Transverse colon (tissue), 4 donors: ENCODE data around the gene SCRN3. TPM values are rescaled to one million over a fixed set of nuclear protein-coding genes. Genes with fewer than 3 reads are reported as not detected.
"Not testable (repeated sequence)": the region's sequence is repeated elsewhere in the genome, so short reads cannot be mapped to it uniquely, and the experiment has no call there.

Experiments used
- DNase-seq: peaks from one replicate; pipeline ENCODE4 v3.0.0-alpha.2; 2019
- H3K27ac ChIP-seq, 4 donors: fragments of 200-600 bp; sonication (generic); 2 replicates each; pipeline ENCODE4 v1.5.1; 2016 to 2018; ENCODE audit warnings: inconsistent platforms in 4 of 4
- H3K27me3 ChIP-seq: fragments of 200-600 bp; sonication (generic); 2 replicates; pipeline ENCODE4 v1.5.1; 2017; ENCODE audit warnings: inconsistent platforms
- H3K36me3 ChIP-seq, 4 donors: fragments of 200-600 bp; sonication (generic); 2 replicates each; pipeline ENCODE4 v1.5.1; 2017 to 2019; ENCODE audit warnings: inconsistent platforms in 4 of 4
- H3K4me1 ChIP-seq, 4 donors: fragments of 200-600 bp; sonication (generic); 2 replicates each; pipeline ENCODE4 v1.5.1; 2017 to 2020; ENCODE audit warnings: inconsistent platforms in 4 of 4
- H3K4me3 ChIP-seq, 4 donors: fragments of 200-600 bp; sonication (generic); 1 replicate in 1 of 4; 2 replicates in 3 of 4; pipeline versions ENCODE4 v1.5.1 to v1.6.1; 2017 to 2019; ENCODE audit warnings: inconsistent platforms in 4 of 4
- H3K9me3 ChIP-seq, 2 donors: fragments of 200-600 bp; sonication (generic); 2 replicates each; pipeline ENCODE4 v1.5.1; 2017 to 2019; ENCODE audit warnings: inconsistent platforms in 2 of 2
- CTCF ChIP-seq, 5 experiments: fragments of 200-600 bp in 3 of 5; fragments of 450-650 bp in 2 of 5; sonication (generic) in 3 of 5; IDR thresholded peaks; 1 replicate in 2 of 5; 2 replicates in 3 of 5; pipeline ENCODE4 v1.5.1; 2016 to 2017; ENCODE audit warnings: antibody characterized with exemption in 5 of 5, inconsistent platforms in 3 of 5, mild to moderate bottlenecking in 2 of 5, moderate library complexity in 1 of 5
- EP300 ChIP-seq: sonication (generic); formaldehyde crosslinking; IDR thresholded peaks from one replicate; pipeline ENCODE4 v1.6.1; 2017; ENCODE audit warnings: antibody characterized with exemption, low read depth
- POLR2A ChIP-seq: fragments of 450-650 bp; IDR thresholded peaks from one replicate; pipeline ENCODE4 v1.6.1; 2016; ENCODE audit warnings: antibody characterized with exemption, mild to moderate bottlenecking, moderate library complexity
- POLR2AphosphoS5 ChIP-seq, 3 donors: sonication (generic); formaldehyde crosslinking; IDR thresholded peaks; one replicate each; pipeline ENCODE4 v1.6.1; 2016; ENCODE audit warnings: antibody characterized with exemption in 3 of 3
- WGBS, 2 donors: methylation state at CpG; one replicate each; pipeline ENCODE4 v1.1.5; 2018; ENCODE audit warnings: low coverage in 1 of 2; 5-methylcytosine and 5-hydroxymethylcytosine counted together
- in situ Hi-C, 4 donors: fragments of 200-750 bp; cut with MboI; loops; one replicate each; pipeline versions ENCODE4 v1.15.0 to v1.15.1; 2017; ENCODE audit warnings: low sequenced_read_pairs in 3 of 4, low pct_ligation_motif_present in 1 of 4, low pct_unique_long_range_greater_than_20kb in 1 of 4
- intact Hi-C: fragments of 100-400 bp; cut with DNase I; formaldehyde crosslinking; loops from one replicate; pipeline ENCODE4 v1.15.1; 2023; ENCODE audit warnings: low total_unique reads
- total RNA-seq, 4 donors: library from RNA; depleted of rRNA; stranded (reverse); fragments of >200 nt; gene quantifications; one replicate each; pipeline ENCODE4 v1.1.0, GENCODE V29; 2016

The SCRN3 gene
- total RNA-seq, 4 donors from 2014 or later, result 24.5 to 32.7 (median 30.2) TPM

- 67 to 89% methylated on average over 1 of the region's 1 CpG for WGBS, 2 donors
- Histone ChIP-seq H3K36me3 (peaks cover 0 to 24% (median 8%) of the 10 kb centered on the region in 4 donors), H3K9me3 (no peaks in the 10 kb centered on the region), H3K4me3 (no peak overlapping the region), H3K27ac (no peak overlapping the region), H3K27me3 (no peaks in the 10 kb centered on the region), H3K4me1 (peaks cover 11 to 18% (median 12%) of the 10 kb centered on the region in 4 donors)
- intact Hi-C loops, result no loop called here
- TF ChIP-seq EP300, result no peak
- TF ChIP-seq POLR2AphosphoS5 (IDR thresholded peaks at IDR 0.05), result no peak
- TF ChIP-seq CTCF (IDR thresholded peaks at IDR 0.05), result no peak
- no peak for TF ChIP-seq POLR2A
- no peak for DNase-seq
- in situ Hi-C loops, result no loop called here
These were observed 3.6 kb downstream of the SCRN3 start for GRCh38 chr2:174399171-174399570.

GRCh38 chr2:174400853-174401252 is 5.3 kb downstream of the SCRN3 start:
- H3K36me3 ChIP-seq, result peaks cover 0 to 24% (median 8%) of the 10 kb centered on the region in 4 donors
- peaks cover 4 to 12% (median 5%) of the 10 kb centered on the region in 4 donors for H3K4me1 ChIP-seq
- no peak overlapping the region for H3K27ac ChIP-seq
- no peaks in the 10 kb centered on the region for H3K27me3 ChIP-seq
- H3K9me3 ChIP-seq, result no peaks in the 10 kb centered on the region
- H3K4me3 ChIP-seq, result no peak overlapping the region
- DNase-seq, result no peak
- in situ Hi-C loops, result no loop called here
- TF ChIP-seq EP300, result no peak
- TF ChIP-seq CTCF (IDR thresholded peaks at IDR 0.05), result no peak
- TF ChIP-seq POLR2AphosphoS5 (IDR thresholded peaks at IDR 0.05), result no peak
- TF ChIP-seq POLR2A, result no peak
- intact Hi-C loops, result no loop called here

GRCh38 chr2:174403628-174404027 is 8.1 kb downstream of the SCRN3 start:
- Histone ChIP-seq H3K36me3 (peaks cover 0 to 24% (median 8%) of the 10 kb centered on the region in 4 donors), H3K4me3 (no peak overlapping the region), H3K27ac (no peak overlapping the region), H3K9me3 (no peaks in the 10 kb centered on the region), H3K4me1 (no peaks in the 10 kb centered on the region), H3K27me3 (no peaks in the 10 kb centered on the region)
- intact Hi-C loops, result no loop called here
- no peak for DNase-seq
- TF ChIP-seq POLR2A (no peak), CTCF (IDR thresholded peaks at IDR 0.05) (no peak), EP300 (no peak), POLR2AphosphoS5 (IDR thresholded peaks at IDR 0.05) (no peak)
- in situ Hi-C loops, result no loop called here

- WGBS, 2 donors, result 60 to 80% methylated on average over 1 to 11 of the region's 31 CpGs
- DNase-seq, intact Hi-C loops, H3K4me1 ChIP-seq, in situ Hi-C loops, H3K9me3 ChIP-seq, H3K27me3 ChIP-seq, H3K36me3 ChIP-seq: not testable (repeated sequence)
- peak overlapping the region in 1 of 4 donors; percentile 49 for H3K27ac ChIP-seq
- peak overlapping the region in 2 of 4 donors; percentile 2 to 20 for H3K4me3 ChIP-seq
These were observed 14.5 kb downstream of the SCRN3 start for GRCh38 chr2:174410039-174410438.

- H3K36me3 ChIP-seq, result no peaks in the 10 kb centered on the region
- intact Hi-C loops (no loop called here), in situ Hi-C loops (no loop called here)
- no peaks in the 10 kb centered on the region for H3K27me3 ChIP-seq
- H3K9me3 ChIP-seq, result no peaks in the 10 kb centered on the region
- no peak for DNase-seq
- H3K4me3 ChIP-seq, result no peak overlapping the region
- TF ChIP-seq POLR2AphosphoS5 (IDR thresholded peaks at IDR 0.05), result no peak
- no peak for TF ChIP-seq POLR2A
- no peak for TF ChIP-seq EP300
- no peak for TF ChIP-seq CTCF (IDR thresholded peaks at IDR 0.05)
- no peak overlapping the region for H3K27ac ChIP-seq
- no peaks in the 10 kb centered on the region for H3K4me1 ChIP-seq
These were observed 16.7 kb downstream of the SCRN3 start for GRCh38 chr2:174412256-174412655.
